A549 (cell line): ENCODE data around the gene SF3B4. TPM values are rescaled to one million over a fixed set of nuclear protein-coding genes. Genes with fewer than 3 reads are reported as not detected.

ENCODE experiments used
- ATAC-seq, 2 experiments: fragments of 200-7000 bp in 1 of 2; fragments of >200 bp in 1 of 2; cut with Nextera tagmentation in 1 of 2; cut with Tn5 transposase in 1 of 2; 3 replicates each; pipeline versions ENCODE4 v1.8.0 to v1.9.1; 2018 to 2020; ENCODE audit warnings: mild to moderate bottlenecking in 1 of 2, moderate library complexity in 1 of 2
- CTCF ChIA-PET: fragments of 300-600 bp; sonication (Branson Sonifier 250); formaldehyde crosslinking; extraction: SDS; loops from one replicate; lab custom pipeline; 2021; ENCODE audit warnings: antibody characterized with exemption, inconsistent platforms; lab: Yijun Ruan, JAX
- POLR2A ChIA-PET: fragments of 350-600 bp; formaldehyde crosslinking; extraction: SDS; loops from one replicate; lab custom pipeline; 2021; ENCODE audit warnings: antibody characterized with exemption, inconsistent platforms; lab: Yijun Ruan, JAX
- DNase-seq, 2 experiments: peaks; one replicate each; pipeline versions ENCODE4 v3.0.0 to v3.0.0-alpha.2; 2011 to 2016; ENCODE audit warnings: low read depth in 1 of 2, low spot score in 1 of 2
- FAIRE-seq: peaks from 2 replicates; lab custom pipeline; 2011; peaks lifted over from hg19 to GRCh38; lab: Jason Lieb, UNC
- H3K27ac ChIP-seq, 2 experiments: fragments of >200 bp; sonication (Bioruptor Twin); formaldehyde crosslinking; 3 replicates each; pipeline ENCODE4 v1.5.1; 2016 to 2017
- H3K4me1 ChIP-seq: fragments of >200 bp; sonication (Bioruptor Twin); formaldehyde crosslinking; 3 replicates; pipeline ENCODE4 v1.6.1; 2016
- H3K4me2 ChIP-seq: fragments of >200 bp; sonication (Bioruptor Twin); formaldehyde crosslinking; 3 replicates; pipeline ENCODE4 v1.6.1; 2016
- H3K4me3 ChIP-seq: fragments of >200 bp; sonication (Bioruptor Twin); formaldehyde crosslinking; 3 replicates; pipeline ENCODE4 v1.5.1; 2016
- H3K9me3 ChIP-seq: fragments of >200 bp; sonication (Bioruptor Twin); formaldehyde crosslinking; 3 replicates; pipeline ENCODE4 v1.6.1; 2016
- BHLHE40 ChIP-seq: IDR thresholded peaks from 2 replicates; pipeline ENCODE4 v1.6.1; 2012; ENCODE audit warnings: low read depth, low read length, inconsistent platforms
- CBX2 ChIP-seq: fragments of 200-600 bp; sonication (generic); IDR thresholded peaks from 2 replicates; pipeline ENCODE4 v1.6.1; 2016; ENCODE audit warnings: low read depth, mild to moderate bottlenecking, borderline replicate concordance
- EHMT2 ChIP-seq: fragments of 200-600 bp; sonication (generic); IDR thresholded peaks from 2 replicates; pipeline ENCODE4 v1.6.1; 2016; ENCODE audit warnings: antibody characterized with exemption, low read depth, mild to moderate bottlenecking, moderate library complexity
- EP300 ChIP-seq, 2 experiments: fragments of >200 bp; sonication (Bioruptor Twin); formaldehyde crosslinking; IDR thresholded peaks; 2 replicates in 1 of 2; 3 replicates in 1 of 2; pipeline ENCODE4 v1.6.1; 2016 to 2017
- FOSB ChIP-seq: fragments of 250-450 bp; sonication (Bioruptor Pico); IDR thresholded peaks from 2 replicates; pipeline ENCODE4 v1.5.0; 2020; ENCODE audit warnings: mild to moderate bottlenecking, moderate library complexity
- FOSL2 ChIP-seq, 2 experiments: fragments of 450-650 bp in 1 of 2; fragments of >200 bp in 1 of 2; sonication (Bioruptor Twin) in 1 of 2; formaldehyde crosslinking; IDR thresholded peaks; 2 replicates each; pipeline versions ENCODE4 v1.5.0 to v1.6.1; 2016 to 2020; ENCODE audit warnings: mild to moderate bottlenecking in 1 of 2, moderate library complexity in 1 of 2
- HDAC2 ChIP-seq: fragments of 200-600 bp; sonication (generic); IDR thresholded peaks from 2 replicates; pipeline ENCODE4 v1.6.1; 2016
- HOXB13 ChIP-seq: fragments of 250-450 bp; sonication (Bioruptor Pico); IDR thresholded peaks from 2 replicates; pipeline ENCODE4 v1.5.0; 2020; ENCODE audit warnings: low read depth, mild to moderate bottlenecking, moderate library complexity
- RARB ChIP-seq: fragments of 250-450 bp; sonication (Bioruptor Pico); IDR thresholded peaks from 2 replicates; pipeline ENCODE4 v1.8.0; 2021; ENCODE audit warnings: mild to moderate bottlenecking, moderate library complexity
- RCOR1 ChIP-seq: fragments of 150-350 bp; IDR thresholded peaks from 2 replicates; pipeline ENCODE4 v1.6.1; 2014; ENCODE audit warnings: antibody characterized with exemption, low read length, low read depth
- RFX5 ChIP-seq: fragments of 450-650 bp; IDR thresholded peaks from 2 replicates; pipeline ENCODE4 v1.7.1; 2014; ENCODE audit warnings: antibody characterized with exemption, mild to moderate bottlenecking, moderate library complexity
- SMC3 ChIP-seq: fragments of >200 bp; sonication (Bioruptor Twin); formaldehyde crosslinking; IDR thresholded peaks from 3 replicates; pipeline ENCODE4 v1.6.1; 2018; ENCODE audit warnings: inconsistent platforms
- SREBF2 ChIP-seq: fragments of 450-650 bp; IDR thresholded peaks from 2 replicates; pipeline ENCODE4 v1.6.1; 2014; ENCODE audit warnings: mild to moderate bottlenecking, moderate library complexity
- ZNF302 ChIP-seq: fragments of 250-450 bp; sonication (Bioruptor Pico); IDR thresholded peaks from 2 replicates; pipeline ENCODE4 v1.9.0; 2021; ENCODE audit warnings: inconsistent platforms, mild to moderate bottlenecking, moderate library complexity
- WGBS: methylation state at CpG from one replicate; pipeline ENCODE4 v1.1.6; 2017; ENCODE audit errors: missing lambda C conversion rate; 5-methylcytosine and 5-hydroxymethylcytosine counted together
- polyA plus RNA-seq, 4 experiments: library from polyadenylated mRNA; depleted of rRNA in 3 of 4; stranded (reverse); fragments of >200 nt; fragmentation: RNase III in 1 of 4; extraction: RNeasy Plus Mini Kit Qiagen cat#74134 plus additional on column Dnase treatment in 1 of 4; gene quantifications; 2 replicates in 3 of 4; 3 replicates in 1 of 4; pipeline ENCODE4 v1.2.3, GENCODE V29; 2011 to 2017
- TF ChIP-seq, protein P1 (sequence below): IDR thresholded peaks from 2 replicates; pipeline ENCODE4 v1.6.1; 2012; ENCODE audit warnings: low read depth, borderline replicate concordance
- TF ChIP-seq, protein P2 (sequence below): fragments of 250-450 bp; sonication (Bioruptor Pico); IDR thresholded peaks from 2 replicates; pipeline ENCODE4 v1.5.0; 2021; ENCODE audit warnings: mild to moderate bottlenecking, moderate library complexity, borderline replicate concordance
- TF ChIP-seq, protein P3 (sequence below): IDR thresholded peaks from 2 replicates; pipeline ENCODE4 v1.6.1; 2012
- TF ChIP-seq, protein P4 (sequence below): fragments of 450-650 bp; IDR thresholded peaks from 2 replicates; pipeline ENCODE4 v1.6.1; 2014; ENCODE audit warnings: antibody characterized with exemption

Gene SF3B4
- polyA plus RNA-seq, 2 of the 4 experiments (the other 2 are of a cell fraction): 71.2 to 94.6 TPM

DNA sequence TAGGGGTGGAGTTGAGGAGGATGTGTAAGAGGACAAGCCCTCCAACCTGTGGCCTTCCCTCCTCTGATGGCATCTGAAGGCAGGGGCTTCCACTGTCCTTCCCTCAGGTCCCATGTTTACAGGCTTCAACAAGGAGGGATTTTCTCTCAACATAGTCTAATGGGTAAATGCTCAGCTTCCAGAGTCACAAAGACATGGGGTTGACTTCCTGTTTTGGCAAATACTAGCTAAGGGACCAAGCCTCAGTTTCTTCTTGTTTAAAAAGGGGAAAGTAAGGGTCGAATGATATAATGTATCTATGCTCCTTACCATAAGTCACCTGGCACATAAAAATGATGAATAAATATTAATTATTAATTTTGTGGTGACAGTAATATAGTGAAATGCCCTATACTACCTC is 13.1 kb downstream of the SF3B4 start:
- H3K27ac ChIP-seq: no peak overlapping the region
- H3K4me3 ChIP-seq: no peak overlapping the region
- FAIRE-seq: no peak
- 27% methylated on average over 1 of the region's 1 CpG for WGBS
- ChIA-PET POLR2A (no interaction called here), CTCF (interaction anchor here (0.6 to 1.2 kb wide), 4 partner anchors 10 to 346 kb away, joined by 3 read pairs; no protein-coding TSS in a partner anchor)
- no peak for ATAC-seq
- no peaks in the 10 kb centered on the region for H3K4me1 ChIP-seq
- no peaks in the 10 kb centered on the region for H3K9me3 ChIP-seq
- no peak overlapping the region for H3K4me2 ChIP-seq
- DNase-seq: no peak
- TF ChIP-seq HOXB13 (no peak), CBX2 (no peak), ZNF302 (CRISPR knock-in tag) (no peak), SMC3 (no peak), RFX5 (no peak), EHMT2 (no peak), FOSL2 (IDR thresholded peaks at IDR 0.05) (no peak), FOSL2 (CRISPR knock-in tag; IDR thresholded peaks at IDR 0.05) (no peak), BHLHE40 (no peak), RARB (no peak), EP300 (IDR thresholded peaks at IDR 0.05) (no peak)
- TF ChIP-seq, protein P1, sequence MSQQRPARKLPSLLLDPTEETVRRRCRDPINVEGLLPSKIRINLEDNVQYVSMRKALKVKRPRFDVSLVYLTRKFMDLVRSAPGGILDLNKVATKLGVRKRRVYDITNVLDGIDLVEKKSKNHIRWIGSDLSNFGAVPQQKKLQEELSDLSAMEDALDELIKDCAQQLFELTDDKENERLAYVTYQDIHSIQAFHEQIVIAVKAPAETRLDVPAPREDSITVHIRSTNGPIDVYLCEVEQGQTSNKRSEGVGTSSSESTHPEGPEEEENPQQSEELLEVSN: no peak
- TF ChIP-seq, protein P2, sequence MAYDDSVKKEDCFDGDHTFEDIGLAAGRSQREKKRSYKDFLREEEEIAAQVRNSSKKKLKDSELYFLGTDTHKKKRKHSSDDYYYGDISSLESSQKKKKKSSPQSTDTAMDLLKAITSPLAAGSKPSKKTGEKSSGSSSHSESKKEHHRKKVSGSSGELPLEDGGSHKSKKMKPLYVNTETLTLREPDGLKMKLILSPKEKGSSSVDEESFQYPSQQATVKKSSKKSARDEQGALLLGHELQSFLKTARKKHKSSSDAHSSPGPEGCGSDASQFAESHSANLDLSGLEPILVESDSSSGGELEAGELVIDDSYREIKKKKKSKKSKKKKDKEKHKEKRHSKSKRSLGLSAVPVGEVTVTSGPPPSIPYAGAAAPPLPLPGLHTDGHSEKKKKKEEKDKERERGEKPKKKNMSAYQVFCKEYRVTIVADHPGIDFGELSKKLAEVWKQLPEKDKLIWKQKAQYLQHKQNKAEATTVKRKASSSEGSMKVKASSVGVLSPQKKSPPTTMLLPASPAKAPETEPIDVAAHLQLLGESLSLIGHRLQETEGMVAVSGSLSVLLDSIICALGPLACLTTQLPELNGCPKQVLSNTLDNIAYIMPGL: no peak
- TF ChIP-seq, protein P3, sequence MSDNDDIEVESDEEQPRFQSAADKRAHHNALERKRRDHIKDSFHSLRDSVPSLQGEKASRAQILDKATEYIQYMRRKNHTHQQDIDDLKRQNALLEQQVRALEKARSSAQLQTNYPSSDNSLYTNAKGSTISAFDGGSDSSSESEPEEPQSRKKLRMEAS: no peak

DNA sequence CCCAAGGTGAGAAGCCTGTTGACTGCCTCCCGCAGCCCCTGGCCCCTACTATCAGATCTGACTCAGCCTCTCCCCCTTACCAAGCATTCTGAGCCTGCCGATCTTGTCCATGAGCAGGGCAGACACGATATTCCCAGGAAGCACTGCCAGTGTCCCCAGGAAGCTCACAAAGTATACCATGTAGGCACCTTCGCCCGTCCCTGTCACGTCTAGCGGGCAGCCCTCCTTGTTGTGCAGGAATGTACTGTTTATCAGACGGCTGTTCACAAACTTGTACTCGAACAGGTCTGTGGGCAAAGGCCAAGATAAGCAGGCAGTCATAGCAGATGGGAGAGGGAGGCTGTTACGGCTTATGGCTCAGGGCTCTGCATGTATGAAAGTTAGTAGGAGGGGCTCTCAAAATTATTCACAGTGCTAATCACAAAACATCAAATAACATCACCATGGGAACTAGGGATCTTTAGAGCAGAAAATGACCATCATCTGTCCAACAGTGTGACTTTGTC is 21.0 kb downstream of the SF3B4 start:
- H3K27ac ChIP-seq: no peak overlapping the region
- H3K4me2 ChIP-seq: no peak overlapping the region
- 76% methylated on average over 10 of the region's 10 CpGs for WGBS
- no peak overlapping the region for H3K4me3 ChIP-seq
- no peaks in the 10 kb centered on the region for H3K9me3 ChIP-seq
- ATAC-seq (no peak), FAIRE-seq (no peak), DNase-seq (no peak)
- no peaks in the 10 kb centered on the region for H3K4me1 ChIP-seq
- POLR2A ChIA-PET: no interaction called here
- TF ChIP-seq HDAC2 (no peak), FOSB (CRISPR knock-in tag) (no peak)
- CTCF ChIA-PET: interaction anchor here (2.8 kb wide), 1 partner anchor 18 kb away, joined by 10 read pairs; a partner anchor contains a TSS

DNA sequence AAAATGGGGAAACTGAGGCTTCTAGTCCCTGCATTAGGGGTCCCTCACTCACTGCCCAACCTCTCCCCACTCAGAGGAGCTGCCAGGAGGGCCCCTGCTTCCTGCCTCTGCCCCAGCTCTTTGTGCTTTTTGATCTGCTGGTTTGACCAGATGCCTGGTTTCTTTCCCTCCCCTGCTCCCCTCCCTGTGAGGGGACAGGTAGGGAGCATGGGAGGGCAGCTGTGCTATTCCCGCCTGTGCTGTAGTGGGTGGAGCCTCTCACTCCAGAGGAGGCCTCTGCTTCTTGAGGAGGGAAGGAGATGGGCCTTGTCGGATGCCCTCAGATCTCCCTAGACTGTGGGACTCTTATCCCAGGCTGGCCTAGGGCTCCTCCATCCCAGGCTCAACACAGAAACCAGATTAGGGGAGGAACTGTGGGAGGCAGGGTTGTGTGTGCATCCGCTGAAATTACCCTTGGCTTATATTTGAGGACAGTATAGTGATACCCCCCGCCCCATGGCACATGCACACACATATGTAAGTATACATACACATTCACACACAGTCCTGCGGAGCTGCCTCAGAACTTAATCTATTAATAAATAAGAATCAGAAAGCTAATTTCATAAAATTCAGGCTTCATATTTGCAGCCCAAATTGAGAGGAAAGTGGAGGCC is 23.6 kb downstream of the SF3B4 start:
- WGBS: 95% methylated on average over 5 of the region's 5 CpGs
- H3K4me3 ChIP-seq: no peak overlapping the region
- FAIRE-seq (no peak), ATAC-seq (no peak), DNase-seq (no peak)
- no peaks in the 10 kb centered on the region for H3K9me3 ChIP-seq
- H3K27ac ChIP-seq: no peak overlapping the region
- CTCF ChIA-PET: interaction anchor here (1.4 to 1.6 kb wide), 2 partner anchors 11 to 262 kb away, joined by 3 read pairs; no protein-coding TSS in a partner anchor
- H3K4me2 ChIP-seq: no peak overlapping the region
- H3K4me1 ChIP-seq: peaks cover 8% of the 10 kb centered on the region
- TF ChIP-seq, protein P4, sequence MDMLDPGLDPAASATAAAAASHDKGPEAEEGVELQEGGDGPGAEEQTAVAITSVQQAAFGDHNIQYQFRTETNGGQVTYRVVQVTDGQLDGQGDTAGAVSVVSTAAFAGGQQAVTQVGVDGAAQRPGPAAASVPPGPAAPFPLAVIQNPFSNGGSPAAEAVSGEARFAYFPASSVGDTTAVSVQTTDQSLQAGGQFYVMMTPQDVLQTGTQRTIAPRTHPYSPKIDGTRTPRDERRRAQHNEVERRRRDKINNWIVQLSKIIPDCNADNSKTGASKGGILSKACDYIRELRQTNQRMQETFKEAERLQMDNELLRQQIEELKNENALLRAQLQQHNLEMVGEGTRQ: no peak
- TF ChIP-seq SREBF2 (no peak), HDAC2 (no peak), RCOR1 (no peak)
- TF ChIP-seq, all 56 proteins: peak for 0
- POLR2A ChIA-PET: no interaction called here
